GM12878 (cell line): ENCODE results near the gene STPG4. TPM values are rescaled to one million over a fixed set of nuclear protein-coding genes. Genes with fewer than 3 reads are reported as not detected.

Experiments used
- ATAC-seq: fragments of 200-7000 bp; cut with Tn5 transposase; 3 replicates; pipeline ENCODE4 v1.9.1; 2020; ENCODE audit warnings: mild to moderate bottlenecking, moderate library complexity
- BruUV-seq: library from RNA; stranded (reverse); fragments of 400-500 nt; replicated peaks from 2 replicates; lab custom pipeline; 2021; lab: Mats Ljungman, UMichigan
- CTCF ChIA-PET: fragments of 300-600 bp; sonication (Branson Sonifier 250); formaldehyde crosslinking; extraction: SDS; loops from one replicate; lab custom pipeline; 2021; ENCODE audit warnings: inconsistent platforms; lab: Yijun Ruan, JAX
- POLR2A ChIA-PET: fragments of 350-600 bp; formaldehyde crosslinking; extraction: SDS; loops from one replicate; lab custom pipeline; 2021; ENCODE audit warnings: inconsistent platforms; lab: Charles Lee
- RAD21 ChIA-PET: fragments of 300-600 bp; sonication (Branson Sonifier 250); formaldehyde crosslinking; loops from one replicate; lab custom pipeline; 2023; ENCODE audit warnings: antibody characterized with exemption; ENCODE audit not compliant: unreplicated experiment; lab: Charles Lee
- SMC1A ChIA-PET: fragments of 300-600 bp; sonication (Branson Sonifier 250); formaldehyde crosslinking; loops from one replicate; lab custom pipeline; 2023; ENCODE audit not compliant: unreplicated experiment, uncharacterized antibody; lab: Charles Lee
- DNase-seq: peaks from one replicate; pipeline ENCODE4 v3.0.0-alpha.2; 2011; ENCODE audit warnings: low read depth, low spot score
- FAIRE-seq: peaks from 3 replicates; lab custom pipeline; 2011; peaks lifted over from hg19 to GRCh38; lab: Jason Lieb, UNC
- H2AFZ ChIP-seq: 2 replicates; pipeline ENCODE4 v1.6.0; 2011; ENCODE audit warnings: low read depth, low read length, control low read depth; ENCODE audit not compliant: control insufficient read depth
- H3K27ac ChIP-seq: 2 replicates; pipeline ENCODE4 v1.5.1; 2011; ENCODE audit warnings: control low read depth; ENCODE audit not compliant: control insufficient read depth, insufficient read depth
- H3K27me3 ChIP-seq, 2 experiments: replicated peaks in 1 of 2; 2 replicates each; pipeline versions ENCODE4 v1.6.0 to v1.6.1; 2011; ENCODE audit warnings: low read length in 1 of 2; ENCODE audit not compliant: control insufficient read depth in 2 of 2, insufficient read depth in 2 of 2
- H3K36me3 ChIP-seq, 2 experiments: 2 replicates each; pipeline ENCODE4 v1.5.1; 2011; ENCODE audit warnings: low read length in 1 of 2; ENCODE audit not compliant: control insufficient read depth in 2 of 2, insufficient read depth in 2 of 2
- H3K4me1 ChIP-seq: 2 replicates; pipeline ENCODE4 v1.6.1; 2011; ENCODE audit warnings: mild to moderate bottlenecking, low read length, moderate library complexity, mixed read lengths; ENCODE audit not compliant: control insufficient read depth, insufficient read depth
- H3K4me2 ChIP-seq: 2 replicates; pipeline ENCODE4 v1.6.0; 2011; ENCODE audit warnings: control low read depth; ENCODE audit not compliant: control insufficient read depth, insufficient read depth
- H3K4me3 ChIP-seq: fragments of 200-600 bp; sonication (generic); 2 replicates; pipeline ENCODE4 v1.5.1; 2016
- H3K79me2 ChIP-seq: 2 replicates; pipeline ENCODE4 v1.6.0; 2011; ENCODE audit warnings: low read length; ENCODE audit not compliant: control insufficient read depth, insufficient read depth
- H3K9ac ChIP-seq: 2 replicates; pipeline ENCODE4 v1.8.0; 2011; ENCODE audit warnings: low read length, control low read depth, mixed read lengths; ENCODE audit not compliant: control insufficient read depth, insufficient read depth
- H3K9me3 ChIP-seq: replicated peaks from 3 replicates; pipeline ENCODE4 v1.5.1; 2011; ENCODE audit warnings: mild to moderate bottlenecking, low read length; ENCODE audit not compliant: control insufficient read depth, insufficient read depth
- H4K20me1 ChIP-seq: 2 replicates; pipeline ENCODE4 v1.6.0; 2011; ENCODE audit not compliant: control insufficient read depth, insufficient read depth
- CBX5 ChIP-seq: sonication (generic); IDR thresholded peaks from 2 replicates; pipeline ENCODE4 v1.6.1; 2016; ENCODE audit warnings: low read depth, moderate library complexity, mild to moderate bottlenecking, inconsistent platforms
- GATAD2B ChIP-seq: fragments of 450-650 bp; conservative IDR thresholded peaks from 2 replicates; pipeline ENCODE4 v1.6.1; 2017; ENCODE audit warnings: low read depth, mild to moderate bottlenecking, moderate library complexity
- HDAC2 ChIP-seq: fragments of 200-600 bp; sonication (generic); IDR thresholded peaks from 2 replicates; pipeline ENCODE4 v1.6.1; 2017
- KAT2A ChIP-seq: conservative IDR thresholded peaks from 2 replicates; pipeline ENCODE4 v1.6.1; 2011; ENCODE audit warnings: low read depth, low read length; ENCODE audit not compliant: control insufficient read depth
- MEF2A ChIP-seq: IDR thresholded peaks from 2 replicates; pipeline ENCODE4 v1.6.1; 2011; ENCODE audit warnings: low read depth, mild to moderate bottlenecking, low read length, moderate library complexity; ENCODE audit not compliant: insufficient read depth
- MXI1 ChIP-seq: fragments of 150-350 bp; IDR thresholded peaks from 2 replicates; pipeline ENCODE4 v1.6.1; 2011; ENCODE audit warnings: low read depth, mild to moderate bottlenecking, inconsistent platforms, low read length, improper control_type of control experiment
- POLR2AphosphoS2 ChIP-seq: IDR thresholded peaks from 2 replicates; pipeline ENCODE4 v1.6.1; 2011; ENCODE audit warnings: low read depth, mild to moderate bottlenecking, low read length, improper control_type of control experiment, moderate library complexity
- SIN3A ChIP-seq: IDR thresholded peaks from 2 replicates; pipeline ENCODE4 v1.6.1; 2012; ENCODE audit warnings: low read depth, low read length, improper control_type of control experiment
- SMC3 ChIP-seq: IDR thresholded peaks from 2 replicates; pipeline ENCODE4 v1.6.1; 2011; ENCODE audit warnings: low read length, improper control_type of control experiment, borderline replicate concordance
- SREBF2 ChIP-seq: IDR thresholded peaks from 2 replicates; pipeline ENCODE4 v1.6.1; 2012; ENCODE audit warnings: mild to moderate bottlenecking, low read length
- WGBS: methylation state at CpG from one replicate; pipeline ENCODE4 v1.1.6; 2016; ENCODE audit warnings: low lambda C conversion rate; ENCODE audit not compliant: insufficient replicate concordance, insufficient coverage; ENCODE audit errors: missing lambda C conversion rate; 5-methylcytosine and 5-hydroxymethylcytosine counted together
- in situ Hi-C: fragments of 300-500 bp; cut with MboI; formaldehyde crosslinking; loops from 9 replicates; pipeline ENCODE4 v1.14.3; 2018; ENCODE audit warnings: mixed read lengths
- intact Hi-C: fragments of 100-400 bp; cut with micrococcal nuclease; formaldehyde crosslinking; loops from one replicate; pipeline ENCODE4 v1.14.2; 2022; ENCODE audit not compliant: unreplicated experiment
- polyA plus RNA-seq, 11 experiments: library from polyadenylated mRNA; depleted of rRNA in 4 of 11; unstranded in 6 of 11; stranded (reverse) in 5 of 11; fragments of >200 nt; fragmentation: Nextera tagmentation in 4 of 11; fragmentation: Illumina TruSeq in 1 of 11; extraction: Ambion mirVana in 4 of 11; extraction: Trizol in 1 of 11; gene quantifications; 1 replicate in 1 of 11; 2 replicates in 10 of 11; pipeline versions ENCODE4 v1.2.1 to v1.2.3, GENCODE V29; 2011 to 2016; ENCODE audit warnings: inconsistent platforms in 2 of 11, missing spikeins in 2 of 11, low read depth in 1 of 11
- total RNA-seq, 4 experiments: library from RNA; depleted of rRNA in 3 of 4; stranded (reverse); fragments of >200 nt in 3 of 4; fragmentation: Illumina TruSeq in 1 of 4; extraction: Trizol in 1 of 4; gene quantifications; 2 replicates each; pipeline versions ENCODE4 v1.2.1 to v1.2.3, GENCODE V29; 2013 to 2021
- TF ChIP-seq, protein P1 (sequence below): fragments of 450-650 bp; IDR thresholded peaks from 2 replicates; pipeline ENCODE4 v1.6.1; 2017; ENCODE audit warnings: borderline replicate concordance

STPG4 gene
- total and polyA plus RNA-seq, 10 of the 15 experiments (the other 5 are each of a cell fraction or from before 2014, with no cell fraction given) = 0.10 to 0.29 (median 0.19) TPM; not detected in 3

DNA sequence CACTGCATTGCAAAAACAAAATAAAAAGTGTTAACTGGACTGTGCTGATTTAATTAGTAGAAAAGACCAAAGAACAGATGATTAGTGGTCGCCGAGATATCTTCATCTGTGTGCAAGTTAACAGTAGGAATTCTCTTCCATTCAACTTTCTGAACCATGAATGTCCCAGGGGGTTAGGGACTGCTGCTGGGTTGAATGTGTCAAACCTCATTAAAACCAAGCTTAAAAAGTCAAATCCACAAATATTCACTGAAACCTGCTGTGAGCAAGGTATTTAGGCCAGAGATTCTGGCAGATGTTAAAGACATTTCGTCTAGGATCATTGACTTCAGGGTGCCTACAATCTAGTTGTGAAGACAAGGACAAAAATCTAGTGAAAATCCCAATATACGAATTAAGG is 58.7 kb downstream of the STPG4 start:
- FAIRE-seq = no peak
- Histone ChIP-seq H3K4me3 (no peak overlapping the region), H3K79me2 (no peaks in the 10 kb centered on the region), H3K4me1 (no peaks in the 10 kb centered on the region; the same call in 1 of the 2 replicates), H3K4me2 (no peak overlapping the region), H4K20me1 (no peaks in the 10 kb centered on the region), H2AFZ (no peak overlapping the region), H3K9ac (no peak overlapping the region), H3K36me3 (no peaks in the 10 kb centered on the region), H3K9me3 (no peaks in the 10 kb centered on the region), H3K27ac (no peak overlapping the region), H3K27me3 (no peaks in the 10 kb centered on the region)
- intact Hi-C loops = no loop called here
- POLR2A ChIA-PET = no interaction called here
- BruUV-seq = no TSS peak
- SMC1A ChIA-PET = no interaction called here
- WGBS = 39% methylated on average over 4 of the region's 4 CpGs
- RAD21 ChIA-PET = no interaction called here
- no peak for DNase-seq
- no peak for TF ChIP-seq KAT2A
- no peak for TF ChIP-seq MXI1
- TF ChIP-seq SREBF2 = no peak
- no peak for TF ChIP-seq POLR2AphosphoS2
- no peak for TF ChIP-seq GATAD2B
- TF ChIP-seq, protein P1, sequence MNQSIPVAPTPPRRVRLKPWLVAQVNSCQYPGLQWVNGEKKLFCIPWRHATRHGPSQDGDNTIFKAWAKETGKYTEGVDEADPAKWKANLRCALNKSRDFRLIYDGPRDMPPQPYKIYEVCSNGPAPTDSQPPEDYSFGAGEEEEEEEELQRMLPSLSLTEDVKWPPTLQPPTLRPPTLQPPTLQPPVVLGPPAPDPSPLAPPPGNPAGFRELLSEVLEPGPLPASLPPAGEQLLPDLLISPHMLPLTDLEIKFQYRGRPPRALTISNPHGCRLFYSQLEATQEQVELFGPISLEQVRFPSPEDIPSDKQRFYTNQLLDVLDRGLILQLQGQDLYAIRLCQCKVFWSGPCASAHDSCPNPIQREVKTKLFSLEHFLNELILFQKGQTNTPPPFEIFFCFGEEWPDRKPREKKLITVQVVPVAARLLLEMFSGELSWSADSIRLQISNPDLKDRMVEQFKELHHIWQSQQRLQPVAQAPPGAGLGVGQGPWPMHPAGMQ = no peak
- no peak for TF ChIP-seq SMC3
- TF ChIP-seq MEF2A = no peak
- no peak for TF ChIP-seq HDAC2
- no peak for TF ChIP-seq CBX5
- no peak for TF ChIP-seq SIN3A
- CTCF ChIA-PET = no interaction called here
- ATAC-seq = no peak
- in situ Hi-C loops = no loop called here
